ENCODE measurements around the gene SRPX.

Gene SRPX

DNA sequence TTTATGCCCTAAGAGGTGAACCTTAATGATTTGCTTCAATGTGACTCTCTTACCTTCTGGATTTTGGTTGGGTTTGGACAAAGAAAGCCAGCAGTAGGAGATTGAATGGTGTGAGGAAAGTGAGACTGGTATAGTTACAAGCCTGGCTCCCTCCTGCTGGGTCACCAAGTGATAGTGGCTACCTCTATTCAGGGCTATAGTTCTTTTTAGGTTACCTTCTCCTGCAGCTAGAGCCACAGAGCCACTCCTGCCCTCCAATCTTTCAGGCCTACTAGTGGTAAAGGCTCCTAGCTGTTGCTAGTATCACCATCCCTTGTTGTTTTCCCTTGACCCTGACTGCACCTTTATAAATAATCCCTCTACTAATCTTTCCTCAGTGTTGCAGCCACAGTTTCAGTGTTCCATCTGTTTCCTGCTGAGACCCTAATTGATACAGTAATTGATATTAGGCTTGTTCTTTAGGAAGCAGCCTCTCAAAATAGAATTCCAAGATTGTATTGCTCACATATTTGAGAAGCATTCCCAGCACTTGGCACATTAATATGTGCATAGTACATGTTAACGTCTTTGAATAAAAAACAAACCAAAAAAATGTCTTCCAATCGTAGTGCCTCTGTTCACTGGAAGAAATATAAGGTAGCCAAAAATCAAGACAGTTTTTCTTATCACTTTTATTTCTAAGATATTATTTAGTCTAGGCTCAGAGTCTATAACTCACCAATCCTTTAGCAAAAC is 82.3 kb downstream of the SRPX start:
- DNase-seq = no peak

DNA sequence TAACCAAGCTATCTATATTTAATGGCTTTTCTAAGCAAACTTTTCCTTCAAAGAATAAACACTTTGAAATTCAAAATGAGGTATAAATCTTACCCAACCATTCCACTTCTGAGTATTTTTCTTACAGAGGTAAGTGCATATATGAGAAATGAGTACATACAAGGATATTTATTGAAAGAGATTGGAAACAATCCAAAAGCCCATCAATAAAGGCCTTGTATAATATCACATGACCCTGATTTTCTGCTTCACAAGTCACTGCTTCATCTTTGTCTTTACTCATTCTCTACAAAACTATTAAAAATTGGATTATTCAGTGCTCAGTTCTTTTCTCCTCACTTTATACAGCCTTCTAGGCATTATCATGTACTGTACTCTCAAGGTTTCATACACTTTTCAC is 91.3 kb downstream of the SRPX start:
- DNase-seq = no peak

DNA sequence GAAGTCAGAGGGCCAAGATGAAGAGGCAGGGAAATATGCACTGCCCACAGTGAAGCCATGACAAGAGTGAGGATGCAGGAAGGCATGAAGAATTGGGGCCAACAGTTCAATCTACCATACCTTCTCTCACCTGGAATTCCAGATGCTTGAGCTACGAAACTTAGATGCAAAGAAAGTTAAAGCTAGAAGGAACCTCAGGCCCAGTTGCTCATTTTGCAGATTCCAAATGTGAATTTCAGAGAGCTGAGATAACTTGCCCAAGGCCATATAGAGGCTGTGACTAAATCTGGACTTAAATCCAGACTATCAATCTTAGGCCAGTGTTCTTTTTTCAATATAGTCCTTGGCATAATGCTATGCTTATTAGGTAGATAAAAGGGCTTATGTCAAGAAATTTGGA is 92.7 kb downstream of the SRPX start:
- no peak for DNase-seq

DNA sequence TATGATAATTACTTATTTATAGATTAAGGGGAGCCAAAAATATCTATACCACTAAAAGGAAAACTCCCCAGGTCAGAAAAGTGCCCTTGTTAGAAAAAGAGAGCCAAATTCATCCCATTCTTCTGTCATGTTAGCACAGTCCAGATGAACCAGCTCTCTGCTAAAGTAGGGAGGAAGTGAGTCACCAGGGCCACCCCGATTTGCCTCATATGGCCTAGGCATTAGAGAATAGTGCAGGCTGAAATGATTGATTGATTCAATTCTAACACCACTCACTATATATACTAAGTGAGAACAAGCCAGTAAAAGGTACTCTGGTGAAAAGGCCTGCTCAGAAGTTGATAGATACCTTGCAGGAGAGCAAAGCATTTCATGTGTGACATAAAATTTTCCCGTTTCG is 94.5 kb downstream of the SRPX start:
- peak in 1 of 4 experiments; percentile 6 for DNase-seq

DNA sequence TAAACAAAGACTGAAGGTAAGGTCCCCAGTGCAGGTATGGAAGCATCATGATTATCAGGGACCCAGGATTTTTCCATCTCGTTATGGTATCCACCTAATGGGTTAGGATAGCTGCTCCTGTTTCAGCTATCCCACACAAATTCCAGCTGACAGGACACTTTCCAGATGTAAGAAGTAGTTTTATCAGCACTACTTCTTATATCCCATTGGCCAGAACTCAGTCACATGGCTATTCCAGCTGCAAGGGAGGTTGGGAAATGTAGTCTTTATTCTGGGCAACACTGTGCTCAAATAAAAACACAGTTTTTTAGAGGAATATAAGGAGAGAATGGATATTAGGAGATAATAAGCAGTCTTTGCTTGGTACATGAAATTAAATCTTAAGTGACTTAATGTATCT is 96.7 kb downstream of the SRPX start:
- DNase-seq = peak in 2 of 4 experiments; percentile 2 to 9

DNA sequence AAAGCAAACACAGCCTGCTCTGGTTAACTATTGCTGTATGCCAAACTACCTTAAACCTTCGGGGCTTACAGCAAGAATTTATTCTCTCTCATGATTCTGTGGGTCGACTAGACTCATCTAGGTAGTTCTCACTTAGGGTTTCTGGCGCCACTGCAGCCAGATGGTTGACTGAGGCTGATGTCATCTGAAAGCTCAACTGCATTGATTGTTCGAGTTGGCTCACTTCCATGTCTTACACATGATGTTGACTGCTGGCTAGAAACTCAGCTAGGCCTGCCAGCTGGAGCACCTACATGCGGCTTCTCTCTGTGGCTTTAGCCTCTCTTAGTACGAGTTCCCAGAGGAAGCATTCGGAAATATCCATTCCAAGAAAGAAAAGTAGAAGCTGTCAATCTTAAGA is 103.2 kb downstream of the SRPX start:
- DNase-seq = no peak

DNA sequence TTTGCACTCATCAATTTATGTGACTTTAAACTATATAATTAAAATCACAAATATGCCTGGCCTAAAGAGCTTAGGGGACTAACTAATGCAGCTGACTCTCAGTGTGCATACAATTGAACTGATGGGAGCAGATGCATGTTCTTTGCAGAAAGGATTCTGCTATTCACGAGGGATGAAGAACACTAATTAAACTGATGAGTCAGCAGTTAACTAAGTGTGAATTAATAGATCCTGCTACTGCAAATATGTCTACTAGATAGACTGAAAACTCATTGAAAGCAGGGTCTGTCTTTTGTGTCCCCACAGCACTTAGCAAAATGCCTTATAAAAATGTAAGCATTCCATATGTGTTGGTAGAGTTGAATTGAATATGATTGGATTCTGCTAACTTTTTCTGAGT is 104.0 kb downstream of the SRPX start:
- no peak for DNase-seq

DNA sequence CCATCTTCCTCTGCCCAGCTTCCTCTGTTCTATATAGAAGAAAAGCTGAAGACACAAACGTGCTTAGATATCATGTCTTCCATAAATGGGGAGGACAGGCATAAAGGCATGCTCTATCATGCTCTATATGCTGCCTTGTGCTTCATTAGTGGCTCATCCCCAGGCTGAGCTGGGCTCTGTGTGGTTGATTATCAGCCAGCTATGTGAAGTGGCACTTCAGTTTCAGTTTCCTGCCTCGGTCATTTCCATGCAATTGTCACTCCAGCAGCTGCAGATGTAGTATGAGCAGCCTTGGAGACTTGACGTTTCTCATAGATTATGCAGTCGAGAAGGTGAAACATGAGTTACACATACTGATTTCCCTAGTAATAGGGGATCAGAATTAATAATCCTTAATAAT is 108.1 kb downstream of the SRPX start:
- DNase-seq = no peak

DNA sequence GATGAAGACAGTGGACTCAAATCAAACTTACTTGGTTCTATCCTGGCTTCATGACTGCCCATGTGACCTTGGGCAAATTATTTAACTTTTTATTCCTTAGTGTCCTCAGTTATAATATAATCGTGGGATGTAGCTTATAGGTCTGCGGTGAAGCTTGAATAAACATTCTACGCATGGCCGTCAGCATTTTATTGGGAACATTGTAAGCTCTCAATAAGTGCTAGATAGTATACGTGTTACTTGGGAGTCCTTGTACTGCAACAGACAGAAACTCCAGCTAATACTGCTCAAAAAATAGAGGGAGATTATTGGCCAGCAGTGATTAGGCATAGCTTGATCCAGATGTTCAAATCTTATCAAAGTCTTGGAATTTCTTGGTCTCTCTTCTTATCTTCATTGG is 109.5 kb downstream of the SRPX start:
- DNase-seq = no peak

DNA sequence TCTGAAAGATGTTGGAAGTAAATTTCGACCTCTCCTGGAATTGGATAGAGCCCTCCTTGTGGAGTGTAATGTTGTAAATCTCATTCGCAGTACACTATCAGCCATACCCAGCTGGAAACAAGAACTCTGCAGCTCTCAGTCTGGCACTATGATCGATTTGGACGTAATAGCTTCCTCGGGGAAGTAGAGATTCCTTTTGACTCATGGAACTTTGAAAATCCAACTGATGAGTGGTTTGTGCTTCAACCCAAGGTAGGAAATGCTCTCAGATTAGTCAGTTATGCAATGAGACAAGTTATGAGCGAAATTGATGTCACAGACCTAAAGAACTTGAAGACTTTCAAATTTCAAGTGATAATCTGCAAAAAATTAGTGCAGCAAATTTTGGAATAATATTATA is 110.4 kb downstream of the SRPX start:
- DNase-seq = no peak

DNA sequence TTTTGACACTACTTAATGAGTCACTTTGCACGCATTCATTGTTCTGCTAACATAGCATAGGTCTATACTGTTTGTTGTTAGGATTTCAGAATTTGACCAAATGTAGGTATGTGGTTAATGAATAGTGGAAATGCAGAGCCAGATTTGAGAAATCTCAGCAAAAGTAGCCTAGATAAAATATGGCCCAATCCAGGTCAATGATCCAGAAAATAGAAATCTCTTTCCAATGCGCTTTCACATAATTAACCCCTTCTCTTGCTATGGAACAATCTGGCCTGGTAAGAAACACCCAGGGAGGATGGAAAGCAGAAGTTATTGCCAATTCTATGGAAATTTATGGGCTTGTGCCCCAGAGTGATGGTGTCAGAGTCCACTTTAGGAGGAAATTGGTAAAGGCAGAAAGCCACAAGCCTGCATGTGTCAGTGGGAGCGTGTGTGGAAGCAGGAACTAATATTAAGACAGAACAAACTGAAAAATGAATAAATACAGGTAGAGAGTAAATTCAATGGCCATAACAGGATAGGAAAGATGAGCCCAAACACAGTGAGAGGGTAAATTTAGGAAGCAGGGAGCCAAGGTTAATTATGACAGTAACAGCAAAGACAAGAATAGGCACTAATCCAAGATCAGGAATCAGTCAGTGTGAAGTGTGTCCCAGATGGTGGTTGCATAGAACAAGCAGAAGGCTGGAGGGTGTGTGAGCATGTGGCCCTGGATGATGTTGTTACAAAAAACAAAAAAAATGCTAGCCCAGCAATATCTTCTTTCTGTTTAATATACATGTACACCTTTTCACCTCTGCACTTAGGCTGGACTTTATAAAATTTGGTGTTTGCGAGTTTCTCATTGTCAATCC is 111.4 kb downstream of the SRPX start:
- peak in 3 of 4 experiments; percentile 8 to 20 (median 10) for DNase-seq

DNA sequence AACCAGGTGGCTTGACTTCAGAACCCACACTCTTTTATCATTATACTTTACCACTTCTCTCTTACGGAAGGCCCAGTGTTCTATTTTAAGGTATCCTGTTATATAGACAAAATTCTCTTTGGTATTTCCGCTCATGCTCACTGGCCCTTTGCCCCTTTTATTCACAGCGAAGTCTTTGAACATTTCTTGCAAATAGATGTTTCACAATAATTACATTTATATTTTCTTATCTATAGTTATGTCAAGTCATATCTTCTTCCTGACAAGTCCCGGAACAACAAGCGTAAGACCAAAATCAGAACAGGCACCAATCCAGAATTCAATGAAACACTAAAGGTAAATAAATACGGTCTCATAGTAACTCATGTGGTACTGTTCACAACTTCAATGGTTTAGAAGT is 112.3 kb downstream of the SRPX start:
- no peak for DNase-seq

DNA sequence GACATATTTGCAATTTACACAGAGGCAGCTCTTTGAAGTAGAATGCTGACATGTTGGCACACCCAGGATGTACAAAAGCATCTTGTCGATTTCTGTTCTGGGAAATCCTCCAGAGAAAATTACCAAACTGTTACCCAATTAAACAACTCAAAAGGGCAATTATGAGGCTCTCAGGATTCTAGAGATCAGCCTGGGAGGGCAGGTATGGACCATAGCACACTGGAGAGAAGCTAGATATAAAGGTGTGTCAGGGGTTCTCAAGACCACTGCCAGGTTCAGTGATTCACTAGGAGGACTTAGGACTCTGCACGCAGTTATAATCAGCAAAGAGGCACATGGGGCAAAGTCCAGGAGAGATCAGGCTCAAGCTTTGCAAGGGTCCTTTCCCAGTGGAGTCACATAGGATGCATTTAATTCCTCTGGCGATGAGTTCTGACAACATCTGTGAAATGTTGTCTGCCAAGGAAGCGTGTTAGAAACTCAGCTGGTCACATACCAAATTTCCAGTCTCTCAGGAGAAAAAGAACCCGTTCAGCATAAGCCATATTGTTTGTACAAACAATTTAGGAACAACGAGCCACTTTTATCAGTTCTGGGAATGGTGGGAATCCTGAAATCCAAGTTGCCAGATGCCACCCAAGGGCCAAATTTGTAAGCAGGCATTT is 113.5 kb downstream of the SRPX start:
- no peak for DNase-seq

DNA sequence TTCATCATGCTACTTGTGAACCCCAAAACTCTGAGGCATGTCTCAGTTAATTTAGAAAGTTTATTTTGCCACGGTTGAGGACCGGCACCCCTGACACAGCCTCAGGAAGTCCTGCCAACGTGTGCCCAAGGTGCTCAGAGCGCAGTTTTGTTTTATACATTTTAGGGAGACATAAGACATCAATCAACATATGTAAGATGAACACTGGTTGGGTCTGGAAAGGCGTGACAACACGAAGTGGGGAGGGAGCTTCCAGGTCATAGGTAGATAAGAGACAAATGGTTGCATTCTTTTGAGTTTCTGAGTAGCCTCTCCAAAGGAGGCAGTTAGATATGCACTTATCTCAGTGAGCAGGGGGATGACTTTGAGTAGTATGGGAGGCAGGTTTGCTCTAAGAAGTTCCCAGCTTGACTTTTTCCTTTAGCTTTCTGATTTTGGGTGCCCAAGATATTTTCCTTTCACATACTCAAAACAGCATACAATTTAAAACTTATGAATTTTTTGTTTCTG is 115.4 kb downstream of the SRPX start:
- no peak for DNase-seq

DNA sequence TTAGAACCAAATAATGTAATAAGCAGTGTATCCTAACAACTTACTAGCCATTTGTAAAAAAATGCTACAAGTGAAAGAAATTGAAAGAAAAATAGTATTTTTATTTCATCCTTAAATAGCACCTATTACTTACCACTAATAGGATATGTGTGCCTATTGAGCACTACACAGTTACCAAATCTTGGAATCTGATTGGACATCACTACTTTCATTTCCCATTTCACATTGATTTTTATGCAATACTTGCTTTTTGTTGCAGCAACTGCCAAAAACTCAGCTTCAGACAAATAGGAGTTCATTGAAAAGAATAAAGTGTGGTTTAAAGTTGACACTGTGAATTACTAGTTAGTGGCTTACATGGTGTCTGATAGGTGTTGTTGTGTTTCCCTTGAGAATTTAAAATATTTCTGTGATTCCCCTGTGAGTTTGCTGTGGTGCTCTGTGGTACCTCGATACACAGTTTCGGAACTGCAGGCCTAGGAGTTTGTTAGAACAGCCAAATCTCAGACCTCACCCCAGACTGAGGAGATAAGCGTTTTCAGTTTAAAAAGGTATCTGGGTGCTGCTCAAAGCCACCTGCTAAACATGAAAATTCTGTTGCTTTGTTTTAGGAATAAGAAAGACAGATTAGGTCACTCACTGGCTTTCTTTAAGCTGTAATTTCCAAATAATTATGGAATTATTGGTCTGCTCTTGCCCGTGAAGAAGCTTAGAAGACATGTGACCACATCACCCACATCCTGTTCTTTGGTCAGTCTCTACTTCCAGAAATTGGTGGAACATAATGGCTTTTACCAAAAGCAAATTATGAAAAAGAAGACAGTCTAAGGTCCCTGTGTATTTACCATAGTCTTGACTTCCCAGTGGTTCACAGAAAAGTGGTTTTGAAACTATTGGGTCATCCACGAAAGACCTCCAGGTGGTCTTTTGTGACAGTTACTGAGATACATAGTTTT is 116.5 kb downstream of the SRPX start:
- peak in 1 of 4 experiments; percentile 8 for DNase-seq

DNA sequence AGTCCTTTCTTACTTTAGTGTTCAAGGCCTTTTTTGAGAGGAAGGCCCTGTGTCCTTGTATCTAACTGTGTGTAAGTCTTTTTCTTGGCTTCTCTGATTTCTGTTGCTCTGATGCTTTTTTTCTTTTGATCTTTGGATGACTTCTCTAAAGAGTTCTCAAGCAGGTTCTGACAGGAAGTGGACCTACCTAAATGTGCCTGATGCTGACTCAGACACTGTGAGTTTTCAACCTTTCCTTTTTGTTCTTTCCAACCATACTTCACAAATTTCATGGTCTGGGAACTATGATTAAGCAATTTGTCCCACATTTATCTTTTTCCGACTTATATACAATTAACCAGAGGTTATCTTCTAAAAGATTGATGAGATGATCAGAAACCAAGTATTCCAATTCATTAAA is 117.8 kb downstream of the SRPX start:
- no peak for DNase-seq

DNA sequence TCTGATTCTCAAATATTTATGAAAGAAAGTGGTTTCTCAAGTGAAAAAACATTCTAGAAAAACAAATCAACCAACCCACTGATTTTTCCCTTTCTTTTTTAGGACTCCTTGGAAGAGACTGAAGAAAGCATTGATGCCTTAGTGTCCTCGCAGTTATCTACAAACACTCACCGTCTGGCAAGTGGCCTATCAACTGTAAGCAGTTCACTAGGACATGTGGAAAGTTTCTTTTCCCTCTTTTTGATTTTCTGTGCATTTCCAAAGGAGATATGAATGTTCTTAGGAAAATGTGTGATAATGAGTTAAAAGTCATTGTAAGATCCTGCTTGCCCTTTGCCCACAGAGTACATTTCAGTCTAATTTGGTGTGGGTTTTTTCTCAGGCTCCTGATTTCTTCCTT is 118.4 kb downstream of the SRPX start:
- no peak for DNase-seq

DNA sequence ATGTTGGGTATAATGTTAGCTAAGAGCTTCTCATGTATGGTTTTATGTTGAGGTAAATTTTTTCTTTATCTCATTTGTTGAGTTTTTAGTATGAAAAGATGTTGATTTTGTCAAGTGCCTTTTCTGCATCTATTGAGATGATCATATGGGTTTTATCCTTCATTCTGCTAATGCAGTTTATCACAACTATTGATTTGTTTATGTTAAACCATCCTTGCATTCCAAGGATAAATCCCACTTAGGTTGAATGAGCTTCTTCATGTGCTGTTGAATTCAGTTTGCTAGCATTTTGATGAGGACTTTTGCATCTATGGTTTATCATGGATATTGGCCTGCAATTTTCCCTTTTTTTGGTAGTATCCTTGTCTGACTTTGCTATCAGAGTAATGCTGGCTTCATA is 121.0 kb downstream of the SRPX start:
- no peak for DNase-seq
